ENCODE data around the gene MAP9.
"Not testable (repeated sequence)": the region's sequence is repeated elsewhere in the genome, so short reads cannot be mapped to it uniquely, and the experiment has no call there.

MAP9 gene

DNA sequence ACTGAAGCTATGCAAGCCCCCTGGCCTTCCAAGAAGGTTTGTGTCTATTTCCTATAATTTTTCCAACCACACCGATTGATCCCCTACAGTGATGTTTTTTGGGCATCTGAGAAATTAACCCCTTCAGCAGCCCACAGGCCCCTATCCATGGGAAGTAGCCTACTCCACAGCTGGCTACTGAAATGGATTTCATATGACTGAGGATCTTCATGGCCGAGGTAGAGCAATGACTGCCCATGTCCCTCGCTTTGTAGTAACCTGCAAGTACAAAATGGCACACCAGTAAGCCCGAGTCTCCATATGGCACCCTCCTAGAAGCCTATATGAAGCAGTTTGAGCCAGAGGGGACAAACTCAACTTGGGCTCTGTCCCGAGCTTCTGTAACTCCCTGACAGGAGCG is 36.8 kb downstream of the MAP9 start:
- no peak for DNase-seq

GRCh38 chr4:155339588-155339987 is 37.2 kb downstream of the MAP9 start:
- no peak for DNase-seq

DNA sequence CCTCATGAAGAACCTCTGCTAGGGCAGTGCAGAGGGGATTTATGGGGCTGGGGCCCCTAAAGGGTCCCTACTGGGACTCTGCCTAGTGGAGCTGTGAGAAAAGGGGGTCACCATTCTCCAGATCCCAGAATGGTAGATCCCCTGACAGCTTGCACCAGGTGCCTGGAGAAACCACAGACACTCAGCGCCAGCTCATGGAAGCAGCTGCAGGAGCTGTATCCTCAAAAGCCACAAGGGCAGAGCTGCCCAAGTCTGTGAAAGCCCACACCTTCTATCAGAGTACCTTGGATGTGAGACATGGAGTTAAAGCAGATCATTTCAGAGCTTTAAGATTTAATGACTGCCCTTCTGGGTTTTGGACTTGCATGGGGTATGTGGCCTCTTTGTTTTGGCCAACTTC is 38.6 kb downstream of the MAP9 start:
- DNase-seq, result no peak

DNA sequence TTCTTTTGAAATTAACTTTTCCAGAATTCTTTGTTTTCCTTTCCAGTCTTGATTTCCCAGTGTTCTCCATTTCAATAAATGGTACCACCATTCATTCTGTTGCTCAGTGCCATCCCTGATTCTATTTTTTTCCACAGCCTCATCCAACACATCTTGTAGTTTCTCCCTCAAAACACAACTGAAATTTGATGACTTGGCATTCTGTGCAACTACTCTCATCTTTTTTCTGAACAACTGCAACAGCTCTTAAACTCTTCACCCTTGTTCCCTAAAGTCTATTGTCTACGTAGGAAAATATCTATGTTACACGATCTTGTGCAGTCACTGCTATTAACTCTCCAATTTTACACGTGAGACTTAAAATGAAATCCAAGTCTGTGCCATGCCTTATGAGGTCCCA is 40.5 kb downstream of the MAP9 start:
- DNase-seq, result no peak

DNA sequence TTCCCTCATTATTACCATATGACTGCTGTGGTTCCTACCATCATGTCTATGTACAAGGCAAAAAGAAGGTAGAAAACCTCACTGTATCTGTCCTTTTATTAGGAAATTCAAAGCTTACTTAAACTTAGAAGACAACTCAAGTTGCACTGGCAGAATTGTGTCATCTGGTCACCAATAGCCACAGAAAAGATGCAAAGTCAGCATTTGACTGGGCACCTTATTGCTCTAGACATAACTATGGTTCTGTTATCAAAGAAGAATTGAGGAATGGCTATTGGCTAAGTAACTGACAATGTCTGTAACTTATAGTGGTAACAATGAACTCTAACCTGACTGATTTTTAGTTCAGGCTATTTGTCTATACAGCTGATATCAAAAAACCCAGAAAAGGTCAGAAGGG is 45.3 kb downstream of the MAP9 start:
- DNase-seq, result no peak

- no peak for DNase-seq
Measured at GRCh38 chr4:155322782-155323181, 54.0 kb downstream of the MAP9 start.

GRCh38 chr4:155321006-155321405 is 55.8 kb downstream of the MAP9 start:
- DNase-seq, result no peak

- DNase-seq, result no peak
Measured at GRCh38 chr4:155319516-155319915, 57.2 kb downstream of the MAP9 start.

DNA sequence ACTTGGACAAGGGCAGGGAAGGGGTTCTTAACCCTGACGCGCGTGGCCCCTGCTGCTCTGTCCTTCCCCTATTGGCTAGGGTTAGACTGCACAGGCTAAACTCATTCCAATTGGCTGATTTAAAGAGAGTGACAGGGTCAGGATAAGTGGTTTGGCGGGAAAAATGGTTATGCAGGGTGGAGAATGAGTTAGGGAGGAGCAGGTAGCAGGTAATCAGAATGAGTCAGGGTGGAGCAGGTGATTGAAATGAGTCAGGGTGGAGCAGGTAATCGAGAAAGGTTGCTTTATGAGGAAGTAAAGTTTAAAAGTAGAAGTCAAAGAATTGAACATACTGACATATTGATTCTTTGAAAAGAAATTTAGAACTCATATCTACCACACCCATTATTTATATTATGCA is 64.7 kb downstream of the MAP9 start:
- DNase-seq, result not testable (repeated sequence)

- no peak for DNase-seq
Measured at GRCh38 chr4:155307731-155308277, 69.0 kb downstream of the MAP9 start.

- DNase-seq, result no peak
Measured at GRCh38 chr4:155305619-155306018, 71.1 kb downstream of the MAP9 start.

GRCh38 chr4:155304375-155304774 is 72.4 kb downstream of the MAP9 start:
- no peak for DNase-seq

DNA sequence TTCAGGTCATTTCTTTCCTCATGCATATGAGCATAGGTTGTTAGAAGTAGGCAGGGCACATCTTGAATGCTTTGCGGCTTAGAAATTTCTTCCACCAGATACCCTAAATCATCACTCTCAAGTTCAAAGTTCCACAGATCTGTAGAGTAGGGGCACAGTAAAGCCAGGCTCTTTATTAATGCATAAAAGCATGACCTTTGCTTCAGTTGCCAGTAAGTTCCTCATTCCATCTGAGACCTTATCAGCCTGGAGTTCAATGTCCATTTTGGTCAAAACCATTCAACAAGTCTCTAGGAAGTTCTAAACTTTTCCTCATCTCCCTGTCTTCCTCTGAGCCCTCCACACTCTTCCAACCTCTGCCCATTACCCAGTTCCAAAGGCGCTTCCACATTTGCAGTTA is 77.7 kb downstream of the MAP9 start:
- no peak for DNase-seq

Measured in activated T-cell treated with anti-CD3 and anti-CD28 coated beads, Interleukin-2, amount 50 U/mL, for 48 hours (primary cell).